K562 (cell line): Measurements from ENCODE around the gene BBX. TPM values are rescaled to one million over a fixed set of nuclear protein-coding genes. Genes with fewer than 3 reads are reported as not detected.
"Not testable (repeated sequence)": the region's sequence is repeated elsewhere in the genome, so short reads cannot be mapped to it uniquely, and the experiment has no call there.

ENCODE experiments used
- ATAC-seq: fragments of 200-7000 bp; cut with Tn5 transposase; 3 replicates; pipeline ENCODE4 v1.9.1; 2020; ENCODE audit warnings: moderate library complexity
- BruUV-seq: library from RNA; stranded (reverse); fragments of 400-500 nt; replicated peaks from 2 replicates; lab custom pipeline; 2021; lab: Mats Ljungman, UMichigan
- CTCF ChIA-PET: fragments of 300-600 bp; formaldehyde crosslinking; extraction: SDS; loops from one replicate; lab custom pipeline; 2021; ENCODE audit warnings: low intra/inter-chr PET ratio; lab: Yijun Ruan, JAX
- POLR2A ChIA-PET: fragments of 300-600, 350-650 bp; sonication (Branson Sonifier 250); formaldehyde crosslinking; extraction: SDS; loops from one replicate; lab custom pipeline; 2021; ENCODE audit warnings: antibody characterized with exemption, inconsistent platforms; lab: Yijun Ruan, JAX
- DNase-seq, 4 experiments: peaks; one replicate each; pipeline versions ENCODE4 v3.0.0 to v3.0.0-alpha.2; 2011 to 2018; ENCODE audit warnings: low spot score in 3 of 4, mixed read lengths in 3 of 4; ENCODE audit errors: extremely low read depth in 1 of 4
- FAIRE-seq: peaks from 2 replicates; lab custom pipeline; 2011; peaks lifted over from hg19 to GRCh38; lab: Jason Lieb, UNC
- H2AFZ ChIP-seq: 2 replicates; pipeline ENCODE4 v1.6.0; 2011; ENCODE audit warnings: low read depth, low read length, control low read depth, inconsistent platforms
- H3K27ac ChIP-seq: fragments of 200-600 bp; 3 replicates; pipeline ENCODE4 v1.8.0; 2011; ENCODE audit warnings: low read depth, mild to moderate bottlenecking, control low read depth, inconsistent platforms, low read length, moderate library complexity, mixed read lengths; ENCODE audit errors: extremely low read depth
- H3K27me3 ChIP-seq, 2 experiments: fragments of 300-600 bp in 1 of 2; 2 replicates in 1 of 2; 3 replicates in 1 of 2; pipeline versions ENCODE4 v1.6.0 to v1.8.0; 2011; ENCODE audit warnings: inconsistent platforms in 2 of 2, low read length in 2 of 2, mild to moderate bottlenecking in 1 of 2, mixed read lengths in 1 of 2, moderate library complexity in 1 of 2; ENCODE audit not compliant: control insufficient read depth in 2 of 2, insufficient read depth in 2 of 2
- H3K36me3 ChIP-seq: fragments of 300-600 bp; 3 replicates; pipeline ENCODE4 v1.8.0; 2011; ENCODE audit warnings: mild to moderate bottlenecking, low read length, inconsistent platforms; ENCODE audit not compliant: control insufficient read depth, insufficient read depth
- H3K4me1 ChIP-seq, 2 experiments: fragments of 200-600 bp in 1 of 2; replicated peaks in 1 of 2; 2 replicates in 1 of 2; 3 replicates in 1 of 2; pipeline versions ENCODE4 v1.5.1 to v1.8.0; 2011; ENCODE audit warnings: inconsistent platforms in 2 of 2, low read length in 2 of 2, mild to moderate bottlenecking in 1 of 2, mixed read lengths in 1 of 2, moderate library complexity in 1 of 2; ENCODE audit not compliant: control insufficient read depth in 2 of 2, insufficient read depth in 2 of 2
- H3K4me2 ChIP-seq: 2 replicates; pipeline ENCODE4 v1.6.1; 2011; ENCODE audit warnings: low read length, control low read depth, inconsistent platforms, mixed read lengths; ENCODE audit not compliant: insufficient read depth
- H3K4me3 ChIP-seq: fragments of 200-600 bp; sonication (generic), shearing (Covaris generic); 2 replicates; pipeline ENCODE4 v1.5.1; 2016; ENCODE audit warnings: control low read depth, inconsistent platforms
- H3K79me2 ChIP-seq: fragments of 200-600 bp; 3 replicates; pipeline ENCODE4 v1.8.0; 2011; ENCODE audit warnings: low read length, inconsistent platforms; ENCODE audit not compliant: control insufficient read depth, insufficient read depth
- H3K9ac ChIP-seq, 2 experiments: 2 replicates each; pipeline versions ENCODE4 v1.6.0 to v1.6.1; 2011; ENCODE audit warnings: low read depth in 2 of 2, low read length in 2 of 2, control low read depth in 1 of 2, inconsistent platforms in 1 of 2, mild to moderate bottlenecking in 1 of 2, mixed read lengths in 1 of 2; ENCODE audit not compliant: insufficient read depth in 1 of 2
- H3K9me1 ChIP-seq: one replicate; pipeline ENCODE4 v1.6.0; 2011; ENCODE audit warnings: inconsistent platforms, mild to moderate bottlenecking, low read length, moderate library complexity; ENCODE audit not compliant: control insufficient read depth, insufficient read depth
- H3K9me3 ChIP-seq: replicated peaks from 2 replicates; pipeline ENCODE4 v1.5.1; 2011; ENCODE audit warnings: low read depth, low read length, inconsistent platforms; ENCODE audit not compliant: control insufficient read depth, insufficient read depth
- H4K20me1 ChIP-seq: replicated peaks from 2 replicates; pipeline ENCODE4 v1.6.1; 2011; ENCODE audit warnings: low read length, inconsistent platforms, mixed read lengths; ENCODE audit not compliant: control insufficient read depth, insufficient read depth
- ARID1B ChIP-seq: fragments of 450-650 bp; IDR thresholded peaks from 2 replicates; pipeline ENCODE4 v1.6.1; 2016; ENCODE audit warnings: antibody characterized with exemption, mild to moderate bottlenecking, inconsistent platforms
- CBFA2T3 ChIP-seq: fragments of 450-650 bp; IDR thresholded peaks from 2 replicates; pipeline ENCODE4 v1.6.1; 2017
- FOXA3 ChIP-seq, 2 experiments: fragments of 450-650 bp in 1 of 2; sonication (generic) in 1 of 2; formaldehyde crosslinking; IDR thresholded peaks in 1 of 2; conservative IDR thresholded peaks in 1 of 2; 2 replicates each; pipeline versions ENCODE4 v1.4.0 to v1.8.0; 2020 to 2022; ENCODE audit warnings: mild to moderate bottlenecking in 2 of 2, missing genetic modification reagents in 1 of 2
- JUND ChIP-seq, 2 experiments: IDR thresholded peaks; 2 replicates in 1 of 2; 3 replicates in 1 of 2; pipeline ENCODE4 v1.6.1; 2011; ENCODE audit warnings: borderline replicate concordance in 2 of 2, low read depth in 2 of 2, low read length in 2 of 2, improper control_type of control experiment in 1 of 2, missing biosample characterization in 1 of 2, missing genetic modification characterization in 1 of 2, missing genetic modification reagents in 1 of 2
- TAF15 ChIP-seq: fragments of 200-400 bp; formaldehyde crosslinking; IDR thresholded peaks from 2 replicates; pipeline ENCODE4 v1.6.1; 2017; ENCODE audit warnings: mild to moderate bottlenecking, low read depth, low read length, moderate library complexity
- TAL1 ChIP-seq: fragments of 450-650 bp; IDR thresholded peaks from 2 replicates; pipeline ENCODE4 v1.6.1; 2016; ENCODE audit warnings: mild to moderate bottlenecking
- TCF3 ChIP-seq: sonication (generic); formaldehyde crosslinking; IDR thresholded peaks from 2 replicates; pipeline ENCODE4 v1.4.0; 2020; ENCODE audit warnings: mild to moderate bottlenecking, missing genetic modification reagents
- WGBS: fragments of 100-300 bp; shearing (Covaris generic); methylation state at CpG from one replicate; pipeline ENCODE4 v1.1.6; 2016; ENCODE audit warnings: low coverage, mixed read lengths; ENCODE audit not compliant: insufficient coverage; ENCODE audit errors: missing lambda C conversion rate; 5-methylcytosine and 5-hydroxymethylcytosine counted together
- in situ Hi-C: fragments of 300-500 bp; cut with MboI; formaldehyde crosslinking; loops from 4 replicates; pipeline ENCODE4 v1.15.0; 2018; ENCODE audit warnings: inconsistent platforms, mixed read lengths
- intact Hi-C: fragments of 100-400 bp; cut with micrococcal nuclease; formaldehyde crosslinking; loops from 2 replicates; pipeline ENCODE4 v1.14.2; 2022
- polyA plus RNA-seq, 8 experiments: library from polyadenylated mRNA; depleted of rRNA in 4 of 8; stranded (reverse) in 5 of 8; unstranded in 3 of 8; fragments of >200 nt; fragmentation: Nextera tagmentation in 2 of 8; fragmentation: Illumina TruSeq in 1 of 8; extraction: Ambion mirVana in 2 of 8; extraction: Trizol in 1 of 8; gene quantifications; 2 replicates each; pipeline versions ENCODE4 v1.2.1 to v1.2.3, GENCODE V29; 2011 to 2014; ENCODE audit warnings: inconsistent platforms in 1 of 8, missing spikeins in 1 of 8
- total RNA-seq, 7 experiments: library from RNA; depleted of rRNA in 6 of 7; stranded (reverse); fragments of >200 nt in 6 of 7; fragmentation: Illumina TruSeq in 2 of 7; extraction: Trizol in 2 of 7; gene quantifications; 2 replicates each; pipeline versions ENCODE4 v1.2.1 to v1.2.3, GENCODE V29; 2011 to 2021; ENCODE audit warnings: low replicate concordance in 1 of 7

Gene BBX
- total and polyA plus RNA-seq, 9 of the 15 experiments (the other 6 are each of a cell fraction or from before 2014, with no cell fraction given): 4.9 to 19.5 (median 11.8) TPM

DNA sequence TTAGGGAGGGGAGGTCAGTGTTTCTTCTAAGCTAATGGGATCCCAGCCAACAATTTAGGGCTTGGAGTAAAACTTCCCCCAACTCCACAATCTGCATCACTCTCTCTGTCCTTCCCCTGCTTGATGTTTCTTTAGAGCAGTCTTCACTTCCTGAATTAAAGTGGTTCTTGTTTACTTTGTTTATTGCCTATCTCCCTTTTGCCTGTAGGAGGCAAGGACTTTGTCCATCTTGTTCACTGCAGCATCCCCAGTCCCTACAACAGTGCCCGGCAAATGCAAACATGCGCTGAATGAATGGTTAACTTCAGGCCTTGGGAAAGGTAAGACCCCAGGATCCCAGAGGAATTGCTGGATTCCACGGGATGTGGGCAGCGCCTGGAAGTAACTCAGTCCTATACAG, 312.2 kb downstream of the BBX start:
- in situ Hi-C loops, H3K4me3 ChIP-seq, H3K9ac ChIP-seq, H3K36me3 ChIP-seq, H3K4me1 ChIP-seq, H3K27ac ChIP-seq, H4K20me1 ChIP-seq, BruUV-seq, FAIRE-seq, H3K79me2 ChIP-seq, DNase-seq, CTCF ChIA-PET, ATAC-seq, H3K4me2 ChIP-seq, POLR2A ChIA-PET, H3K9me1 ChIP-seq, intact Hi-C loops, H3K9me3 ChIP-seq: not testable (repeated sequence)
- Histone ChIP-seq H3K27me3 (peaks cover 4 to 18% of the 10 kb centered on the region in 2 experiments; a peak in 4 of 5 replicates), H2AFZ (peak overlapping the region; percentile 74; the same call in 1 of the 2 replicates)
- TF ChIP-seq FOXA3 (CRISPR knock-in tag; conservative IDR thresholded peaks at IDR 0.05 in 1 of 2, IDR thresholded peaks at IDR 0.05 in 1 of 2): 0 out of 4 replicates have a peak, but pooled peaks of 1 of the 2 experiments have one; percentile 47
- 85% methylated on average over 2 of the region's 4 CpGs for WGBS

GRCh38 chr3:107837895-107838612, 315.3 kb downstream of the BBX start:
- Histone ChIP-seq H4K20me1 (no peaks in the 10 kb centered on the region), H3K4me3 (no peak overlapping the region), H3K79me2 (no peaks in the 10 kb centered on the region)
- in situ Hi-C loops (no loop called here), intact Hi-C loops (no loop called here)
- DNase-seq (peak in 1 of 4 experiments; percentile 13), FAIRE-seq (no peak)
- 0% methylated on average over 5 of the region's 5 CpGs for WGBS
- TF ChIP-seq CBFA2T3: peak; percentile 37; the same call in 1 of the 2 replicates
- TF ChIP-seq JUND (IDR thresholded peaks at IDR 0.05; ENCODE audit: borderline replicate concordance, low read depth, low read length): no peak
- TF ChIP-seq JUND (tag; IDR thresholded peaks at IDR 0.05; ENCODE audit: borderline replicate concordance, low read depth, low read length): 0 out of 3 replicates have a peak, but pooled peaks have one; percentile 37
- peak; percentile 41 for TF ChIP-seq ARID1B
- TF ChIP-seq TAF15: no peak
- peak; percentile 50; the same call in 1 of the 2 replicates for TF ChIP-seq TCF3 (CRISPR knock-in tag)
- peak; percentile 49 for TF ChIP-seq TAL1
- TF ChIP-seq, all 486 proteins: peak for 5
- no peaks in the 10 kb centered on the region for H3K9me3 ChIP-seq
- ChIA-PET CTCF (interaction anchor here (0.7 kb wide), 1 partner anchor 173 kb away, joined by 3 read pairs; no protein-coding TSS in a partner anchor), POLR2A (interaction anchor here (0.6 kb wide), 1 partner anchor 11 kb away, joined by 3 read pairs; no protein-coding TSS in a partner anchor)
- no peak overlapping the region for H2AFZ ChIP-seq
- no peak overlapping the region for H3K4me2 ChIP-seq
- H3K27me3 ChIP-seq: peaks cover 7 to 15% of the 10 kb centered on the region in 2 experiments; a peak in 4 of 5 replicates
- no peaks in the 10 kb centered on the region; a peak in 2 of 5 replicates for H3K4me1 ChIP-seq
- H3K36me3 ChIP-seq: no peaks in the 10 kb centered on the region
- ATAC-seq: no peak
- H3K9ac ChIP-seq: no peak overlapping the region
- H3K27ac ChIP-seq: no peak overlapping the region
- no peaks in the 10 kb centered on the region for H3K9me1 ChIP-seq
- BruUV-seq: no TSS peak
